ENCODE results near the gene ZC2HC1B. TPM values are rescaled to one million over a fixed set of nuclear protein-coding genes. Genes with fewer than 3 reads are reported as not detected.
"Not testable (repeated sequence)": the region's sequence is repeated elsewhere in the genome, so short reads cannot be mapped to it uniquely, and the experiment has no call there.

Gene ZC2HC1B
- total RNA-seq, 1 donor from 2014 or later = not detected

DNA sequence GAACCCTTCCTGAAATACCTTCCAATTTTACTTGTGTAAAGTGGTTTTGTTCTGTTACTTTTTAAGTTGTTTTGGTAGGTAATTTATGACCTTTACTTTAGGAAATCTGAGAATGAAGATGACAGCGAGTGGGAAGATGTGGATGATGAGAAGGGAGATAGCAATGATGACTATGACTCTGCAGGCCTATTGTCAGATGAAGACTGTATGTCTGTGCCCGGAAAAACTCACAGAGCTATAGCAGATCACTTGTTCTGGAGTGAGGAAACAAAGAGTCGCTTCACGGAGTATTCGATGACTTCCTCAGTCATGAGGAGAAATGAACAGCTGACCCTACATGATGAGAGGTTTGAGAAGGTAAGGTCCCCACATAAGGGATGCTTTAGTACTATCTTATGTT is 6.6 kb upstream of the ZC2HC1B start:
- Mint-ChIP-seq H3K27me3 (no peaks in the 10 kb centered on the region), H3K4me1 (ENCODE audit: low read depth) (no peaks in the 10 kb centered on the region), H3K36me3 (ENCODE audit: insufficient read depth) (peaks cover 63% of the 10 kb centered on the region), H3K27ac (no peak overlapping the region), H3K9me3 (ENCODE audit: low read depth) (peaks cover 15% of the 10 kb centered on the region), H3K4me3 (ENCODE audit: low read depth) (no peak overlapping the region)
- TF ChIP-seq, protein P1, sequence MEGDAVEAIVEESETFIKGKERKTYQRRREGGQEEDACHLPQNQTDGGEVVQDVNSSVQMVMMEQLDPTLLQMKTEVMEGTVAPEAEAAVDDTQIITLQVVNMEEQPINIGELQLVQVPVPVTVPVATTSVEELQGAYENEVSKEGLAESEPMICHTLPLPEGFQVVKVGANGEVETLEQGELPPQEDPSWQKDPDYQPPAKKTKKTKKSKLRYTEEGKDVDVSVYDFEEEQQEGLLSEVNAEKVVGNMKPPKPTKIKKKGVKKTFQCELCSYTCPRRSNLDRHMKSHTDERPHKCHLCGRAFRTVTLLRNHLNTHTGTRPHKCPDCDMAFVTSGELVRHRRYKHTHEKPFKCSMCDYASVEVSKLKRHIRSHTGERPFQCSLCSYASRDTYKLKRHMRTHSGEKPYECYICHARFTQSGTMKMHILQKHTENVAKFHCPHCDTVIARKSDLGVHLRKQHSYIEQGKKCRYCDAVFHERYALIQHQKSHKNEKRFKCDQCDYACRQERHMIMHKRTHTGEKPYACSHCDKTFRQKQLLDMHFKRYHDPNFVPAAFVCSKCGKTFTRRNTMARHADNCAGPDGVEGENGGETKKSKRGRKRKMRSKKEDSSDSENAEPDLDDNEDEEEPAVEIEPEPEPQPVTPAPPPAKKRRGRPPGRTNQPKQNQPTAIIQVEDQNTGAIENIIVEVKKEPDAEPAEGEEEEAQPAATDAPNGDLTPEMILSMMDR (IDR thresholded peaks at IDR 0.05; ENCODE audit: unreplicated experiment) = no peak
- no peak for DNase-seq (ENCODE audit: low spot score, unreplicated experiment)

DNA sequence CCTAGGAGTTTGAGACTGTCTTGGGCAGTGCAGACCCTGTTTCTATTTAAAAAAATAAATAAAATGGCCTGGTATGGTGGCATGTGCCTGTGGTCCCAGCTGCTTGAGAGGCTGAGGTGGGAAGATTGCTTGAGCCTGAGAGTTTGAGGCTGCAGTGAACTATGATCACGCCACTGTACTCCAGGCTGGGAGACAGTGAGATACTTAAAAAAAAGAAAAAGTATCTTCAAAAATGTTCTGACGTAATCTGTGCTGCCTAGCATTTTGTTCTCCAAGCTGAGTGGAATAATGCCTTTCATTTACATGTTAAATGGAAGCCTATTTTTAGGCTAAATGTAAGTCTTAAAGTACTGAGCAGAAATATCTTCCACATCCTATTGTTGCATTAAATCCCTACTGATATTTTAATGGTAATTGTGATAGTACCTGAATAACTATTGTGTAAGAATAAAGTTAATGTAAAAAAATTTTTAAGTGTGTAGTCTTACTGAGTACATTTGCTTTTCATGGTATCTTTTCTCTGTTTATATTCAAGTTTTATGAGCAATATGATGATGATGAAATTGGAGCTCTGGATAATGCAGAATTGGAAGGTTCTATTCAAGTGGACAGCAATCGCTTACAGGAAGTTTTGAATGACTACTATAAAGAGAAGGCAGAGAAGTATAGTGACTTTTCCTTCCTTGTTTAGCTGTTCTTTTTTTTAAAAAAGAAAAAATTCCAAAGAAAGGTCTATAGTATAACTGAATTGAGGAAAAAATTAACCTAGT is 4.2 kb upstream of the ZC2HC1B start:
- DNase-seq (ENCODE audit: low spot score, unreplicated experiment) = no peak
- TF ChIP-seq, protein P1 (IDR thresholded peaks at IDR 0.05; ENCODE audit: unreplicated experiment) = no peak
- peaks cover 5% of the 10 kb centered on the region for H3K9me3 Mint-ChIP-seq (ENCODE audit: low read depth)
- no peak overlapping the region for H3K4me3 Mint-ChIP-seq (ENCODE audit: low read depth)
- peaks cover 51% of the 10 kb centered on the region for H3K36me3 Mint-ChIP-seq (ENCODE audit: insufficient read depth)
- no peak overlapping the region for H3K27ac Mint-ChIP-seq
- no peaks in the 10 kb centered on the region for H3K4me1 Mint-ChIP-seq (ENCODE audit: low read depth)
- no peaks in the 10 kb centered on the region for H3K27me3 Mint-ChIP-seq

DNA sequence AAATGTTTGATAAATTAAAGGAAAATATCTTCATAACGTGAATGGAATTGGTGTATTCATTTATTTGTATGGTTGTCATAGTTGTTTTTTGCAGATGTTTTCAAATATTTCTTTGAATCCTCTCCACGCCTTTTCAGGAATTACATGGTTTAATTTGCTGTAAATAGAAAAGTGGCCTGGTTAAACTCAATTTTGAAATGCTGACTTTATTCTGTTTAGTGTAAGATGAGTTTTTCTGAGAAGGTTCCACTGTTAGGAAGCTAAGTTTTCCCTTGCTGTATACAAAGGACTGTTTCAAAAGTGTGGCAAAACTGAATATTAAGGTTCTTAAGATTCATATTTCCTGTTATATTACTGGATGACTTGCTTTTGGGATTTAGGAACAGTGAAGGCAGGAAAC is 503 bp upstream of the ZC2HC1B start:
- DNase-seq (ENCODE audit: low spot score, unreplicated experiment) = no peak
- Mint-ChIP-seq H3K36me3 (ENCODE audit: insufficient read depth) (peaks cover 42% of the 10 kb centered on the region), H3K27me3 (no peaks in the 10 kb centered on the region), H3K9me3 (ENCODE audit: low read depth) (peaks cover 10% of the 10 kb centered on the region), H3K4me3 (ENCODE audit: low read depth) (no peak overlapping the region), H3K27ac (no peak overlapping the region), H3K4me1 (ENCODE audit: low read depth) (no peaks in the 10 kb centered on the region)
- TF ChIP-seq, protein P1 (IDR thresholded peaks at IDR 0.05; ENCODE audit: unreplicated experiment) = no peak

DNA sequence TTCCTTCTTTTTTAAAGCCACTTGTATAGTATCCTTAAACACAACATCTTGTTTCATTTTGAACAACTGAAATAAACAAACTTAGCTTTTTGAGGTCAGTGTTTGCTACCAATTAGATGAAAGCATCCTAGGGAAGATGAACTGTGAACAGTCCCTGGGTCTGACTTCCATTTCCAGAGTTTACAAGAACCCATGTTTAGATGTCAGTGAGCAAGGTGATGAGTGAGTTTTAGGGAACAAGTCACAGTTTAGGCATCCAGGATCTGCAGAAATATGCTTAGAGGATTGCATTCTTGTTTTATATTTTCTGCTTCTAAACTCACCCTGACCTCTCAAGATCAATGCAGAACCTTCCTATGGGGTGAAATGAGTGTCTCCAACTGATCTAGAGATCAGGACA is 3.0 kb downstream of the ZC2HC1B start:
- Mint-ChIP-seq H3K36me3 (ENCODE audit: insufficient read depth) (peaks cover 29% of the 10 kb centered on the region), H3K4me3 (ENCODE audit: low read depth) (no peak overlapping the region), H3K9me3 (ENCODE audit: low read depth) (peaks cover 14% of the 10 kb centered on the region), H3K27me3 (no peaks in the 10 kb centered on the region), H3K4me1 (ENCODE audit: low read depth) (no peaks in the 10 kb centered on the region), H3K27ac (no peak overlapping the region)
- TF ChIP-seq, protein P1 (IDR thresholded peaks at IDR 0.05; ENCODE audit: unreplicated experiment) = no peak
- DNase-seq (ENCODE audit: low spot score, unreplicated experiment) = no peak

DNA sequence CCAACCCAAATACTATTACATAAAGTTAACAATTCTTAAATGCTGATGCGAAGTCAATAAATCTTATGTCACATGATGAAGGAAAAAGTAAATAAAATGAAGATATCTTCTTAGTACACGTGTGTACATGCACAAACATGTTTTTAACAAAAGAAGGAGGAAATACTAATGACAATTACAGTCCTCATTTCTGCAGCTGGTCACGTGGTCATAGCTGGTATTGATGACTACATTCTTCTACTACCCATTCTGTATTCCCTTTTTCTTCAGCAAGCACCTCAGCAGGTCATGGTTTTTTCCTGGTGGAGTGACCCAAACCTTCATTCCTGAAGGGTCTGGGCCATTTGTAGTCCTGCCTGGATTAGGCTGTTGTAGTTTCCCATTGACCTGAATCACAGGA is 4.5 kb downstream of the ZC2HC1B start:
- not testable (repeated sequence) for H3K27ac Mint-ChIP-seq; DNase-seq (ENCODE audit: low spot score, unreplicated experiment); H3K4me1 Mint-ChIP-seq (ENCODE audit: low read depth); H3K27me3 Mint-ChIP-seq; H3K4me3 Mint-ChIP-seq (ENCODE audit: low read depth)
- peaks cover 14% of the 10 kb centered on the region for H3K9me3 Mint-ChIP-seq (ENCODE audit: low read depth)
- H3K36me3 Mint-ChIP-seq (ENCODE audit: insufficient read depth) = peaks cover 23% of the 10 kb centered on the region

DNA sequence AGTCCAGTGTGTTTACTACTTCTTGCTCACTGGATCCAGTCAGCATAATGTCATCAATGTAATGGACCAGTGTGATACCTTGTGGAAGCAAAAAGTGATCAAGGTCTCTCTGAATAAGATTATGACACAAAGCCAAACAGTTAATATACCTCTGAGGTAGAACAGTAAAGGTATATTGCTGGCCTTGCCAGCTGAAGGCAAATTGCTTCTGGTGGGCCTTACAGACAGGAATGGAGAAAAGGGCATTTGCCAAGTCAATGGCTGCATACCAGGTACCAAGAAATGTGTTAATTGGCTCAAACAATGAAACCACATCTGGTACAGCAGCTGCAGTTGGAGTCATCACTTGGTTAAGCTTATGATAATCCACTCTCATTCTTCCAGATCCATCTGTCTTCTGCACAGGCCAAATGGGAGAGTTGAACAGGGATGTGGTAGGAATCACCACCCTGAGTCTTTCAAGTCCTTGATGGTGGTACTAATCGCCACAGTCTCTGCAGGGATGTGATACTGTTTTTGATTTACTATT is 7.0 kb downstream of the ZC2HC1B start:
- not testable (repeated sequence) for DNase-seq (ENCODE audit: low spot score, unreplicated experiment); H3K4me1 Mint-ChIP-seq (ENCODE audit: low read depth); H3K27ac Mint-ChIP-seq; H3K4me3 Mint-ChIP-seq (ENCODE audit: low read depth); H3K27me3 Mint-ChIP-seq
- Mint-ChIP-seq H3K9me3 (ENCODE audit: low read depth) (peaks cover 32% of the 10 kb centered on the region), H3K36me3 (ENCODE audit: insufficient read depth) (peaks cover 18% of the 10 kb centered on the region)
